GM10266 (cell line): ENCODE measurements around the gene ZNF236.

Experiments used
- DNase-seq: peaks from one replicate; pipeline ENCODE4 v3.0.0; 2012; ENCODE audit errors: extremely low spot score
- CTCF ChIP-seq: IDR thresholded peaks from 2 replicates; pipeline ENCODE4 v1.5.1; 2012; ENCODE audit warnings: mild to moderate bottlenecking, low read depth; ENCODE audit not compliant: control insufficient read depth, insufficient read depth; ENCODE audit errors: missing control alignments

The ZNF236 gene

GRCh38 chr18:76880026-76880425, 57.7 kb downstream of the ZNF236 start:
- no peak for TF ChIP-seq CTCF
- no peak for DNase-seq

- no peak for TF ChIP-seq CTCF
- no peak for DNase-seq
These were observed 59.4 kb downstream of the ZNF236 start for GRCh38 chr18:76881744-76882143.

- no peak for TF ChIP-seq CTCF
- DNase-seq, result no peak
These were observed 59.8 kb downstream of the ZNF236 start for GRCh38 chr18:76882146-76882545.

GRCh38 chr18:76885001-76885400, 62.6 kb downstream of the ZNF236 start:
- DNase-seq, result no peak
- no peak for TF ChIP-seq CTCF

- DNase-seq, result no peak
- no peak for TF ChIP-seq CTCF
These were observed 63.8 kb downstream of the ZNF236 start for GRCh38 chr18:76886112-76886511.

GRCh38 chr18:76889091-76889699, 66.8 kb downstream of the ZNF236 start:
- no peak for TF ChIP-seq CTCF
- no peak for DNase-seq

- no peak for DNase-seq
- no peak for TF ChIP-seq CTCF
These were observed 70.5 kb downstream of the ZNF236 start for GRCh38 chr18:76892832-76893231.
